Neuronal stem cell (in vitro differentiated cells): ENCODE results near the gene IL6R.

Source experiments
- DNase-seq: peaks from one replicate; pipeline ENCODE4 v3.0.0-alpha.2; 2013; ENCODE audit warnings: low spot score
- H2AFZ ChIP-seq: one replicate; pipeline ENCODE4 v1.6.1; 2013; ENCODE audit warnings: mild to moderate bottlenecking, low read length, inconsistent platforms
- H2AK5ac ChIP-seq: 2 replicates; pipeline ENCODE4 v1.6.1; 2013; ENCODE audit warnings: low read depth, mild to moderate bottlenecking, inconsistent platforms, low read length, moderate library complexity, mixed read lengths
- H2BK120ac ChIP-seq: 2 replicates; pipeline ENCODE4 v1.6.1; 2013; ENCODE audit warnings: low read depth, mild to moderate bottlenecking, inconsistent platforms, low read length, moderate library complexity, mixed read lengths
- H2BK12ac ChIP-seq: one replicate; pipeline ENCODE4 v1.6.1; 2013; ENCODE audit warnings: low read length, inconsistent platforms
- H2BK15ac ChIP-seq: 2 replicates; pipeline ENCODE4 v1.6.1; 2013; ENCODE audit warnings: mild to moderate bottlenecking, low read length, inconsistent platforms, mixed read lengths
- H2BK5ac ChIP-seq: one replicate; pipeline ENCODE4 v1.6.1; 2013; ENCODE audit warnings: inconsistent platforms, mild to moderate bottlenecking, low read length, moderate library complexity
- H3K14ac ChIP-seq: one replicate; pipeline ENCODE4 v1.6.1; 2013; ENCODE audit warnings: low read length, inconsistent platforms
- H3K18ac ChIP-seq: 2 replicates; pipeline ENCODE4 v1.6.1; 2013; ENCODE audit warnings: low read length, inconsistent platforms
- H3K23ac ChIP-seq: 2 replicates; pipeline ENCODE4 v1.6.1; 2013; ENCODE audit warnings: low read depth, mild to moderate bottlenecking, mixed read lengths, low read length, inconsistent platforms; ENCODE audit not compliant: poor library complexity
- H3K27ac ChIP-seq: replicated peaks from 3 replicates; pipeline ENCODE4 v1.5.1; 2013; ENCODE audit warnings: low read length, inconsistent platforms
- H3K27me3 ChIP-seq, 3 experiments: 2 replicates each; pipeline ENCODE4 v1.6.1; 2013; ENCODE audit warnings: low read length in 3 of 3, mild to moderate bottlenecking in 2 of 3, inconsistent platforms in 1 of 3, low read depth in 1 of 3, mixed read lengths in 1 of 3, moderate library complexity in 1 of 3; ENCODE audit not compliant: control insufficient read depth in 3 of 3, insufficient read depth in 3 of 3
- H3K36me3 ChIP-seq, 2 donors: replicated peaks in 1 of 2; 2 replicates each; pipeline ENCODE4 v1.6.1; 2013; ENCODE audit warnings: low read length in 2 of 2; ENCODE audit not compliant: control insufficient read depth in 2 of 2, insufficient read depth in 2 of 2
- H3K4ac ChIP-seq: 2 replicates; pipeline ENCODE4 v1.6.1; 2013; ENCODE audit warnings: inconsistent platforms, mild to moderate bottlenecking, low read length, moderate library complexity
- H3K4me1 ChIP-seq, 2 donors: 1 replicate in 1 of 2; 2 replicates in 1 of 2; pipeline ENCODE4 v1.6.1; 2013; ENCODE audit warnings: low read length in 2 of 2, low read depth in 1 of 2; ENCODE audit not compliant: control insufficient read depth in 2 of 2, insufficient read depth in 1 of 2
- H3K4me2 ChIP-seq: one replicate; pipeline ENCODE4 v1.6.1; 2013; ENCODE audit warnings: mild to moderate bottlenecking, low read length, inconsistent platforms; ENCODE audit not compliant: insufficient read depth, poor library complexity, severe bottlenecking
- H3K4me3 ChIP-seq, 2 donors: 2 replicates each; pipeline ENCODE4 v1.5.1; 2013; ENCODE audit warnings: low read length in 2 of 2, mild to moderate bottlenecking in 2 of 2, inconsistent platforms in 1 of 2, moderate library complexity in 1 of 2
- H3K79me1 ChIP-seq: one replicate; pipeline ENCODE4 v1.6.1; 2013; ENCODE audit warnings: low read depth, mild to moderate bottlenecking, inconsistent platforms, low read length, moderate library complexity
- H3K9ac ChIP-seq: one replicate; pipeline ENCODE4 v1.6.1; 2013; ENCODE audit warnings: mild to moderate bottlenecking, low read depth, low read length, inconsistent platforms; ENCODE audit not compliant: poor library complexity
- H3K9me3 ChIP-seq, 2 donors: replicated peaks in 1 of 2; 2 replicates each; pipeline versions ENCODE3 to v1.6.1; 2013; ENCODE audit warnings: low read length in 2 of 2, mild to moderate bottlenecking in 2 of 2, inconsistent platforms in 1 of 2, low read depth in 1 of 2, mixed read lengths in 1 of 2, moderate library complexity in 1 of 2; ENCODE audit not compliant: control insufficient read depth in 2 of 2, insufficient read depth in 1 of 2
- H4K8ac ChIP-seq: one replicate; pipeline ENCODE4 v1.6.1; 2013; ENCODE audit warnings: low read depth, mild to moderate bottlenecking, inconsistent platforms, low read length, moderate library complexity
- H4K91ac ChIP-seq: one replicate; pipeline ENCODE4 v1.6.1; 2013; ENCODE audit warnings: low read length, low read depth, mild to moderate bottlenecking, inconsistent platforms; ENCODE audit not compliant: poor library complexity
- WGBS, 2 donors: extraction: QIAGEN DNeasy Blood & Tissue Kit; methylation state at CpG; one replicate each; pipeline ENCODE4 v1.1.7; 2013; ENCODE audit warnings: missing lambda C conversion rate in 2 of 2, mixed read lengths in 1 of 2; ENCODE audit not compliant: insufficient read length in 2 of 2, insufficient replicate concordance in 1 of 2; ENCODE audit errors: extremely low coverage in 2 of 2; 5-methylcytosine and 5-hydroxymethylcytosine counted together

IL6R gene

GRCh38 chr1:154384650-154385489, 20.3 kb upstream of the IL6R start:
- WGBS, 2 donors = no CpG with 5 or more reads among the region's 8 CpGs
- peaks cover 0 to 4% (median 0%) of the 10 kb centered on the region in 3 experiments for H3K27me3 ChIP-seq
- H3K23ac ChIP-seq = no peak overlapping the region
- no peak overlapping the region for H3K18ac ChIP-seq
- no peaks in the 10 kb centered on the region for H3K9me3 ChIP-seq
- H2BK15ac ChIP-seq = no peak overlapping the region
- H3K9ac ChIP-seq = no peak overlapping the region
- no peak overlapping the region for H4K8ac ChIP-seq
- H3K36me3 ChIP-seq = no peaks in the 10 kb centered on the region
- no peak overlapping the region for H3K4me2 ChIP-seq
- no peak overlapping the region for H4K91ac ChIP-seq
- no peak for DNase-seq
- no peak overlapping the region for H2AFZ ChIP-seq
- no peaks in the 10 kb centered on the region for H3K4me1 ChIP-seq
- no peak overlapping the region for H3K14ac ChIP-seq
- H2BK120ac ChIP-seq = no peak overlapping the region
- H2BK5ac ChIP-seq = no peak overlapping the region
- no peaks in the 10 kb centered on the region for H3K79me1 ChIP-seq
- no peak overlapping the region for H3K4ac ChIP-seq
- no peak overlapping the region for H2BK12ac ChIP-seq
- H3K4me3 ChIP-seq = no peak overlapping the region
- no peak overlapping the region for H2AK5ac ChIP-seq
- H3K27ac ChIP-seq = no peak overlapping the region

- H3K4ac ChIP-seq = no peak overlapping the region
- H3K4me1 ChIP-seq = no peaks in the 10 kb centered on the region
- H3K79me1 ChIP-seq = no peaks in the 10 kb centered on the region
- H2BK15ac ChIP-seq = no peak overlapping the region
- no peak overlapping the region for H2BK5ac ChIP-seq
- H2BK12ac ChIP-seq = no peak overlapping the region
- H4K8ac ChIP-seq = no peak overlapping the region
- no peaks in the 10 kb centered on the region for H3K36me3 ChIP-seq
- peaks cover 0 to 4% (median 0%) of the 10 kb centered on the region in 3 experiments for H3K27me3 ChIP-seq
- H3K27ac ChIP-seq = no peak overlapping the region
- no peak overlapping the region for H3K9ac ChIP-seq
- no peak overlapping the region for H3K14ac ChIP-seq
- no peaks in the 10 kb centered on the region for H3K9me3 ChIP-seq
- H2BK120ac ChIP-seq = no peak overlapping the region
- no peak for DNase-seq
- H3K4me2 ChIP-seq = no peak overlapping the region
- peak overlapping the region; percentile 45 for H2AFZ ChIP-seq
- no peak overlapping the region for H3K18ac ChIP-seq
- no peak overlapping the region for H3K4me3 ChIP-seq
- no peak overlapping the region for H4K91ac ChIP-seq
- no peak overlapping the region for H3K23ac ChIP-seq
- no peak overlapping the region for H2AK5ac ChIP-seq
- WGBS, 2 donors = no CpG with 5 or more reads among the region's 11 CpGs
Measured at GRCh38 chr1:154386643-154387352, 18.3 kb upstream of the IL6R start.

- WGBS, 2 donors = no CpG with 5 or more reads among the region's 9 CpGs
Measured at GRCh38 chr1:154391086-154391770, 13.9 kb upstream of the IL6R start.

GRCh38 chr1:154398141-154398540, 7.0 kb upstream of the IL6R start:
- WGBS, 2 donors = no CpG with 5 or more reads among the region's 4 CpGs
- Histone ChIP-seq H2AFZ (no peak overlapping the region), H3K4ac (no peak overlapping the region), H3K4me2 (no peak overlapping the region), H3K9me3 (peaks cover 0 to 1% of the 10 kb centered on the region in 2 donors), H3K79me1 (no peaks in the 10 kb centered on the region), H3K14ac (no peak overlapping the region), H3K23ac (no peak overlapping the region), H3K4me3 (no peak overlapping the region), H3K4me1 (no peaks in the 10 kb centered on the region), H3K27ac (no peak overlapping the region), H2BK120ac (no peak overlapping the region), H3K9ac (no peak overlapping the region), H3K36me3 (no peaks in the 10 kb centered on the region), H2AK5ac (no peak overlapping the region), H3K18ac (no peak overlapping the region), H2BK15ac (no peak overlapping the region), H4K8ac (no peak overlapping the region), H3K27me3 (peaks cover 0 to 21% (median 0%) of the 10 kb centered on the region in 3 experiments), H2BK5ac (no peak overlapping the region), H2BK12ac (no peak overlapping the region), H4K91ac (no peak overlapping the region)
- DNase-seq = no peak

More at GRCh38 chr1:154391086-154391770, 13.9 kb upstream of the IL6R start:
- no peak overlapping the region for H2AK5ac ChIP-seq
- no peak overlapping the region for H2BK12ac ChIP-seq
- no peaks in the 10 kb centered on the region for H3K4me1 ChIP-seq
- no peak overlapping the region for H2BK120ac ChIP-seq
- H3K27ac ChIP-seq = no peak overlapping the region
- H2AFZ ChIP-seq = peak overlapping the region; percentile 60
- no peak overlapping the region for H3K4me3 ChIP-seq
- H3K9me3 ChIP-seq = peaks cover 0 to 1% of the 10 kb centered on the region in 2 donors
- H3K79me1 ChIP-seq = no peaks in the 10 kb centered on the region
- DNase-seq = no peak
- H3K14ac ChIP-seq = no peak overlapping the region
- H3K4me2 ChIP-seq = no peak overlapping the region
- no peaks in the 10 kb centered on the region for H3K27me3 ChIP-seq
- H2BK15ac ChIP-seq = no peak overlapping the region
- no peaks in the 10 kb centered on the region for H3K36me3 ChIP-seq
- H4K8ac ChIP-seq = no peak overlapping the region
- no peak overlapping the region for H4K91ac ChIP-seq
- H3K4ac ChIP-seq = no peak overlapping the region
- H2BK5ac ChIP-seq = no peak overlapping the region
- no peak overlapping the region for H3K9ac ChIP-seq
- H3K18ac ChIP-seq = no peak overlapping the region
- no peak overlapping the region for H3K23ac ChIP-seq
